Astrocyte of the hippocampus (primary cell): ENCODE results near the gene ERICH4.
"Not testable (repeated sequence)": the region's sequence is repeated elsewhere in the genome, so short reads cannot be mapped to it uniquely, and the experiment has no call there.

Experiments used
- DNase-seq: peaks from one replicate; pipeline ENCODE4 v3.0.0; 2011; ENCODE audit warnings: low read depth, low spot score

ERICH4 gene

DNA sequence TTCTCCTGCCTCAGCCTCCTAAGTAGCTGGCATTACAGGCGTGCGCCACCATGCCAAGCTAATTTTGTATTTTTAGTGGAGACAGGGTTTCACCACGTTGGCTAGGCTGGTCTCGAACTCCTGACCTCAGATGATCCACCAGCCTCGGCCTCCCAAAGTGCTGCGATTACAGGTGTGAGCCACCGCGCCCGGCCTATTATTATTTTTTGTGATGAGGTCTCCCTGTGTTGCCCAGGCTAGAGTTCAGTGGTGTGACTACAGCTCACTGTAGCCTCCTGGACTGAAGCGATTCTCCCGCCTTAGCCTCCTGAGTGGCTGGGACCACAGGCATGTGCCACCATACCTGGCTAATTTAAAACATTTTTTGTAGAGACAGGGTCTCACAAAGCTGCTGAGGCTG is 7.6 kb upstream of the ERICH4 start:
- not testable (repeated sequence) for DNase-seq

DNA sequence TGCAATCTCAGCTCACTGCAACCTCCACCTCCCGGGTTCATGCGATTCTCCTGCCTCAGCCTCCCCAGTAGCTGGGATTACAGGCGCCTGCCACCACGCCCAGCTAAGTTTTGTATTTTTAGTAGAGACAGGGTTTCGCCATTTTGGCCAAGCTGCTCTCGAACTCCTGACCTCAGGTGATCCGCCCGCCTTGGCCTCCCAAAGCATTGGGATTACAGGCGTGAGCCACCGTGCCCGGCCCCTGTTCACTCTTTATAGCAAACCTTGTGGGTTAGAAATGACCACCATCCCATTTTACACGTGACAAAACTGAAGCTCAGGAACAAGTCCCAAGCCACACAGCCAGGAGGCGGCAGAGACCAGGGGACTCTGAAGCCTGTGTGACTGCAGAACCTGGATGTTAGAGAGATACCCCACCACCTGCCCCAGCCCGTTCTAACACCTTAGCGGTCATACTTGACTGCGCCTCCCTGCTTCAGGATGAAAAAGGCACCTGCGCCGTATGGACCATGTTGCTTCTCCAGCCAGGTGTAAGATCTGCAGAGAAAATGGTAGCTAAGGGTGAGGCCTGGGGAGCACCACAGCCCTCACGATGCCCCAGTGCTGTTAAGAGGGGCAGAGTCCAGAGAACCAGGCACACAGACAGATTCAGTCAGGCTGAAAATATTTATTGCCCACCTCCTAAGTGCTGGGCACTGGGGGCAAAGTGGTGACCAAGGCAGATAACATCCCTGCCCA is 6.9 kb upstream of the ERICH4 start:
- DNase-seq: no peak

DNA sequence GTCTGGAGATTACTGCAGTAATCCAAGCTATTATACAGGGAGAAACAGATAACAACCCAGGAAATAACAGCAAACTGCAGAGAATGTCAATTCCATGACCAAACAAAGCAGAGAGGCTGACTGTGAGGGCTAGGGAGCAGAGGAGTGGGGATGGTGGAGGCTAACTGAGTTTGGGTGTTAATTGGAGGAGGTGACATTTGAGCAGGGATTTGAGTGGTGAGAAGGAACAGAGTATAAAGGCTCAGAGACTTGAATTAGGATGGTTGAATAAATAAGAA is 6.3 kb upstream of the ERICH4 start:
- no peak for DNase-seq

DNA sequence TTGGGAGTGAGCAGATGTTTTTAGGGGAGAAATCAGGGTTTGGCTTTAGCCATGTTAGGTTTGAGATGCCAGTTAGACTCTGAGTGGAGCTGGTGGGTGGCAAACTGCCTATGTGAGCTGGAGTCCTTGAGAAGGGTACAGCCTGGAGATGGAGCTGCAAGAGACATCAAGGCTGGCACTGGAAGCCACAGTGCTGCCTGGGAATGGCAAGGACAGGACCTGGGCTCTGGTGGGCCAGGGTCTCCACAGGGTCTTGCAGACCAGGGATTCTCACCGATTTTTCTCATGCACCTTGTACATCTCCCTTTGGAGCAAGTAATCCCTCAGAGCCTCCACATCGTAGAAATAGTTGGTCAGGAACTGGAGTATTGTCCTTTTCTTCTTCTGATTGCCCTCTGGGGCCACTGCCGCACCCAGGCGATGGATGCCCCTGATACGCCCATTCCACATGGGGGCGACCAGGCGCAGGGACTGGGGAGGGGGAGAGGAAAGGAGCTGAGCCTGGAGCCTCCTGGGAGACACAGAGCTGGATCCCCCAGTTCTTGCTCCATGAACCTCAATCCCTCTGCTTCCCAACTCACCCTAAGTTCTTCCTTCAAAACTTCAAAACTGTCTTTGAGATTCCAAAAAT is 4.9 kb upstream of the ERICH4 start:
- no peak for DNase-seq

- DNase-seq: peak; percentile 98
Observed at GRCh38 chr19:41439441-41440222, 3.3 kb upstream of the ERICH4 start, which contains the start of gene DMAC2. Gene DMAC2 (minus strand): TSS chr19:41439912. CDS start chr19:41439899, 13 bp downstream.

DNA sequence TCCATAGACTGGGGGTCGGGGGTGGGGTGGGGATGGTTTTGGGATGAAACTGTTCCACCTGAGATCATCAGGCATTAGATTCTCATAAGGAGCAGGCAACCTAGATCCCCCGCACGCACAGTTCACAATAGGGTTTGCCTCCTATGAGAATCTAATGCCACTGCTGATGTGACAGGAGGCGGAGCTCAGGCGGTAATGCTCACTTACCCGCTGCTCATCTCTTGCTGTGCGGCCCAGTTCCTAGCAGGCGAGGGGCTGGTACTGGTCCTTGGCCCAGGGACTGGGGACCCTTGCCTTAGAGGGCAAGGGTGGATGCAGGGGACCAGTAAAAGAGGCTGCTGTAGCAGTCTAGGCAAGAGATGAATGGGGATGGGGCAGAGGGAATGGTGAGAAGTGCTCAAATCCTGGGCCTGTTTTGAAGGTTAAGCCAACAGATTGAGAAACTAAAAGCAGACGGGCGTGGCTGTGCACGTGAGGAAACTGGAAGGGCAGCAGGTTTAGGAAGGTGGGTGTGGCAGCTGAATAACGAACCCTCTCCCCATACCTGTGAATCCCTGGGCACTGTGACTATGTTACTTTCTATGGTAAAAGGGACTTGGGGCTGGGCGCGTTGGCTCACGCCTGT is 1.5 kb upstream of the ERICH4 start:
- DNase-seq: no peak

DNA sequence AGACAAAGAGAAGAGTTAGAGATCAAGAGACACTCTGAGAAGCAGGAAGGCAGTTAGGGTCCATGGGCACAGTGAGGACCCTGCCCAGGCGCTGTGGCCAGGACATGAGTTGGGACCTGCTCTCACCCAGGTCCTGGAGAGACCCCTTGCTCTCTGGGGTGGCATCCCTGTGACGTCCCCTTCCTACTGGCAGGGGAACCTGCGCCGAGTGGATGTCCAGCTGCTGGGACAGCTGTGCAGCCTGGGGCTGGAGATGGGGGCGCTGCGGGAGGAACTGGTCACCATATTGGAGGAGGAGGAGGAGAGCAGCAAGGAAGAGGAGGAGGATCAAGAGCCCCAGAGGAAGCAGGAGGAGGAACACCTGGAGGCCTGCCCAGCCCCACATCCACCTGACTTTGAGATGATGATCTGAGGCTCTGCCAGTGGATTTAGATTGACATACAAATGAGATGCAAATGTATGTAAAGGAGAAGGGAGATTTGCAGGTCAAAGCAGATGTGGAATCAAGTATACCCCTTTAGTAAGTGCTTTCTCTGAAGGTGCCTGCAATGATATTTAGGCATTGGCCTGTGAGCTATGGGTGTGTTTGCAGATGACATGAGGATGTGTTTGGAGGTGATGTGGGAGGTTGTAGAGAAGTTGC is 978 bp downstream of the ERICH4 start:
- no peak for DNase-seq

DNA sequence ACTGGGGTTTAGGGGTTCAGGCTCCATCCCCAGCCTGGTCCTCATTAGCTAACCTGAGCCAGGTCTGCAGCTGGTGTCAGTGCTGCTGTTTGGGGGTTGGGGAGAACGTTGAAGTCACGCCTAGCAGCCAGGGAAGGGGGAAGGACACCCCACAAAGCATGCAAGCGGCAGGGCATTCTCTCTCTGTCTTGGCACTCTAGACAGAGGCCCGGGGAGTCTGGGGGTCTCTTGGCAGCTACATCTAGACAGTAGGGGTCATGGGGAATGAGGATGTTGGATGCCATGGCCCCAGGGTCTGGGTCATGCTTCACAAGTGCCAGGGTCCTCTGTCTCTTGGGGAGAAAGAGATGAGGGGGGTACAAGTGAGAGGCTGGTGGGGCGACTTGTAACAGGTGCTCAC is 2.6 kb downstream of the ERICH4 start:
- DNase-seq: no peak

DNA sequence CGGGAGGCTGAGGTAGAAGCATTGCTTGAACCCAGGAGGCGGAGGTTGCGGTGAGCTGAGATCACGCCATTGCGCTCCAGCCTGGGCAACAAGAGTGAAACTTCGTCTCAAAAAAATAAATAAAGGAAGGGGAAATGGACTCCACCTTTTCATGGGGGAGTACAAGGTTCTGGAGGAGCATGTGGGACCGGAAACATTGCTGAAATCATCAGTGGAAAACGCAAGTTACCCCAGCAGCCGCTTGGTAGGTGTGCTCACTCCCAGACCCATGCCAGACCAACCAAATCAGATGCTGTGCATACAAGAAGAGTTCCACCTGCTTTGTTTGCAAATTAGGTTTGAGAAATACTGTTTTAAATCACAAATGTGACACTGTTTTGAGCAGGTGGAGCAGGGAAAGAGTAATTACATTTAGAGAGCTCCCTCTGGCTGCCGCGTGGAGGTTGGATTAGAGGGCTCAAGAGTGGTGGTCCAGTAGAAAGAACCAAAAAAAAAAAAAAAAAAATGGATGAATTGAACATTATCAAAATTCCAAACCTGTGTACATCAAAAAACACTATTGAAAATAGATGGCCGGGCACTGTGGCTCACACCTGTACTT is 4.9 kb downstream of the ERICH4 start:
- no peak for DNase-seq

- peak; percentile 84 for DNase-seq
Observed at GRCh38 chr19:41449079-41449864, 6.3 kb downstream of the ERICH4 start.

- DNase-seq: no peak
Observed at GRCh38 chr19:41449865-41450178, 6.9 kb downstream of the ERICH4 start.

DNA sequence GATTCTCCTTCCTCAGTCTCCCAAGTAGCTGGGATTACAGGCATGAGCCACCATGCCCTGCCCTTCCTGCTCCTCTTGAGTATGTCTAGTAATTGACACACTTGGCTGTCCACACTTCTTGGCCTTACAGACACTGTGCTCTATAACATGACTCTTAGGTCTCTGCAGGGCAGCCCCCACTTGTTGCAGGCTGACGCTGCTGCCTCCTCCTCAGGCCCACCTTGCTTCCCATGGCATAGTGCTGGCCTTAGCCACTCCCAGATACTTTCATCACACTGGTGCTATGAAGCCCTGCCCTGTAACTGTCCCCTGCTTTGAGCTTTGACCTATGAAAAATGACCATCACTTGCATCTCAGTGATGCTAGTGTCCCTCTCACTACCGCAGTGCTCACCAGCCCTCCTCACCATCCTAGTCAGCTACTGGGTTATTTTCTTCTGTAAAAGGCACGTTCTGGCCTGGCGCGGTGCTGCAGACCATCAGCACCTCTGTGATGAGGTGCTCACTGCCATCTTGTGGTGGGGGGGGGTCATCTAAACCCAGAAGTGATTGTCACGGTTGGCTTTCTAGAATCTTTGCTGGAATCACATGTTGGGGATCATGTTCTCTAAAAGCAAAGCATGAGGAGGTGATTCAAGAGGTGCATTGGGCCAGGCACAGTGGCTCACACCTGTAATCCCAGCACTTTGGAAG is 9.8 kb downstream of the ERICH4 start:
- DNase-seq: no peak

GRCh38 chr19:41455936-41456335 is 13.0 kb downstream of the ERICH4 start:
- no peak for DNase-seq

GRCh38 chr19:41456342-41456918 is 13.5 kb downstream of the ERICH4 start:
- DNase-seq: no peak

GRCh38 chr19:41457241-41457640 is 14.3 kb downstream of the ERICH4 start:
- no peak for DNase-seq

GRCh38 chr19:41462497-41462896 is 19.5 kb downstream of the ERICH4 start:
- no peak for DNase-seq

GRCh38 chr19:41463257-41464256 is 20.6 kb downstream of the ERICH4 start:
- DNase-seq: not testable (repeated sequence)

DNA sequence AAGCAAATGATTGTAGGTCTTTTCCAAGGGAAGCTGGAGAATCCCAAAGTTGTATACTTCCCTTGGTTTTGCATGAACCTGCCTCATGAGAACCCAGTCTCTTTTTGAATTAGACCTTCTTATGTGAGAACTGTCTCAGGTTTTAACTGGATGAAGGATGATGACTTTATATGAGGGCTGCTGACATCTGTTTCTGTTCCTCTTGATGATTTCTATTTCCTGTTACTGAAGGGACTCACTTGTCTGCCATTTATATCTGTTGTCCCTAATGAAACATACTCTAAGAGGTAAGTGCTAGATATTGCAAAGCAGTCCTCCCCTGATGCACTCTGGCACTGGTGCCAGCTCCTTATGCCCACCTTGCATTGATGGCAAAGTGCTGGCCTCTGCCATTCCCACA is 33.6 kb downstream of the ERICH4 start:
- no peak for DNase-seq

DNA sequence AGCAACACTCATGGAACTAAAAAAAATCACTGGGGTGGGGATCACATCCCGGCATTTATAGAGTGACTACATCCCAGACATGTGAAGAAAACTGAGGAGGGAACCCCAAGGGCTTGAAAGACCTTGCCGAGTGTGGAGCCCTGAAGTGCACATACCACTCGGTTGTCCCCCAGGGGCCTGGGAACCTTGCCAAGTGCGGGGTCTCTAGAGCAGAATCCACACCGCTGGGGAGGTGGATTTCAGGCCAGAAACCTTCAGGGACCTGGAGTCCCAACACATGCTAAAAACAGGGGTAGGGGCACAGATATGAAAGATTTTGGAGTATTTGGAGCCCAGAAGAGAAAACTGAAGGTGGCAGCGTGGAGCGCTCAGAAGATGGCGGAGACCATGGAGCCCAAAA is 35.2 kb downstream of the ERICH4 start:
- DNase-seq: no peak
